C4-2B (cell line): Measurements from ENCODE around the gene PAK4.
"Not testable (repeated sequence)": the region's sequence is repeated elsewhere in the genome, so short reads cannot be mapped to it uniquely, and the experiment has no call there.

Experiments used
- H3K27ac ChIP-seq: fragments of 450-650 bp; 2 replicates; pipeline ENCODE4 v1.5.1; 2017
- CTCF ChIP-seq: fragments of 450-650 bp; conservative IDR thresholded peaks from 2 replicates; pipeline ENCODE4 v1.5.1; 2017; ENCODE audit warnings: mild to moderate bottlenecking
- ZFX ChIP-seq: fragments of 450-650 bp; IDR thresholded peaks from 2 replicates; pipeline ENCODE4 v1.6.1; 2017

The PAK4 gene

DNA sequence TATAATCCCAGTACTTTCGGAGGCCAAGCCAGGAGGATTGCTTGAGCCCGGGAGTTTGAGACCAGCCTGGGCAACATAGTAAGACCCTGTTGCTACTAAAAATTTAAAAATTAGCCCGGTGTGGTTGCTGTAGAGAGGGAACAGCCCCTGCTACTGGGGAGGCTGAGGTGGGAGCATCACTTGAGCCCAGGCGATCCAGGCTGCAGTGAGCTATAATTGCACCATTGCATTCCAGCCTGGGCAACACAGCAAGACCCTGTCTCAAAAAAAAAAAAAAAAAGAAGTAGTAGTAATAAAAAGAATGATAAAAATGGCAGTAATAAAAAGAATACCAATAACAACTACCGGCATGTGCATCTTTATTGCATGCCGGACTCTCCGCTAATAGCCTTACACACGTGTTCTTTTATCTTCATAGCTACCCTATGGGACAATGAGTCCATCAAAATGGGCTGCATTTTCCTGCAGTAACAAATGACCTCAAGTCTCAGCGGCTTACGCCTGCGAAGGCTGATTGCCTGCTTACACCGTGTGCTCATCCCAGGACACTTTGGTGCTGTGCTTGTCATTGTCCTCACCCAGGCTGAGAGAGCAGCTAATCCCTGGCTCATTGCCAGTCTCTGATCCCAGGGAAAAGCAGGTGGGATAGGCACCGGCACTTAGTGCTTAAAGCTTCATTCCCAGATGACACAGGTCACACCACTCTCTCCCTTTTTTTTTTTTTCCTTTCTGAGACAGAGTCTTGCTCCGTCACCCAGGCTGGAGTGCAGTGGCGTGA lies 92.8 kb downstream of the PAK4 start:
- H3K27ac ChIP-seq: no peak overlapping the region
- TF ChIP-seq CTCF (no peak), ZFX (no peak)

- not testable (repeated sequence) for H3K27ac ChIP-seq
These were observed 93.5 kb downstream of the PAK4 start for GRCh38 chr19:39219108-39219507.

GRCh38 chr19:39223703-39224279 lies 98.2 kb downstream of the PAK4 start:
- TF ChIP-seq CTCF (no peak), ZFX (no peak)

GRCh38 chr19:39224910-39225309 lies 99.3 kb downstream of the PAK4 start:
- no peak overlapping the region for H3K27ac ChIP-seq
- TF ChIP-seq ZFX: no peak
- no peak for TF ChIP-seq CTCF

More at GRCh38 chr19:39223703-39224279, 98.2 kb downstream of the PAK4 start:
- no peak overlapping the region for H3K27ac ChIP-seq
